GM12878 (cell line): ENCODE measurements around the gene TMPRSS7. TPM values are rescaled to one million over a fixed set of nuclear protein-coding genes. Genes with fewer than 3 reads are reported as not detected.
A peak's percentile ranks its signal among the peaks of the same experiment; 100 is the strongest.

ENCODE experiments used
- ASH2L ChIP-seq: fragments of 300-600, 200-600 bp; sonication (generic); IDR thresholded peaks from 2 replicates; pipeline ENCODE4 v1.6.1; 2017; ENCODE audit warnings: low read depth, mild to moderate bottlenecking, borderline replicate concordance
- ATF3 ChIP-seq: IDR thresholded peaks from 2 replicates; pipeline ENCODE4 v1.6.1; 2011; ENCODE audit warnings: low read depth, mild to moderate bottlenecking, low read length, moderate library complexity, borderline replicate concordance; ENCODE audit errors: extremely low read depth
- BACH1 ChIP-seq: fragments of 450-650 bp; IDR thresholded peaks from 2 replicates; pipeline ENCODE4 v1.6.1; 2017; ENCODE audit warnings: mild to moderate bottlenecking, borderline replicate concordance
- BRCA1 ChIP-seq: IDR thresholded peaks from 2 replicates; pipeline ENCODE4 v1.6.1; 2011; ENCODE audit warnings: low read depth, low read length, improper control_type of control experiment
- CBFB ChIP-seq: IDR thresholded peaks from 2 replicates; pipeline ENCODE4 v1.6.1; 2016; ENCODE audit warnings: antibody characterized with exemption, low read depth
- CHD4 ChIP-seq: fragments of 200-600 bp; sonication (generic); IDR thresholded peaks from 2 replicates; pipeline ENCODE4 v1.6.1; 2016; ENCODE audit warnings: mild to moderate bottlenecking
- DPF2 ChIP-seq: fragments of 450-650 bp; IDR thresholded peaks from 2 replicates; pipeline ENCODE4 v1.6.1; 2017; ENCODE audit warnings: mild to moderate bottlenecking
- E2F4 ChIP-seq: IDR thresholded peaks from 2 replicates; pipeline ENCODE4 v1.6.1; 2012; ENCODE audit warnings: low read depth, low read length, improper control_type of control experiment
- FOXK2 ChIP-seq: fragments of 450-650 bp; IDR thresholded peaks from 2 replicates; pipeline ENCODE4 v1.6.1; 2017; ENCODE audit warnings: mild to moderate bottlenecking, moderate library complexity
- GABPA ChIP-seq: IDR thresholded peaks from 2 replicates; pipeline ENCODE4 v1.6.1; 2014; ENCODE audit warnings: antibody characterized with exemption, low read depth, mild to moderate bottlenecking, inconsistent platforms
- IKZF1 ChIP-seq: fragments of 450-650 bp; conservative IDR thresholded peaks from 2 replicates; pipeline ENCODE4 v1.6.1; 2017; ENCODE audit warnings: antibody characterized with exemption, mild to moderate bottlenecking
- MEF2A ChIP-seq: IDR thresholded peaks from 2 replicates; pipeline ENCODE4 v1.6.1; 2011; ENCODE audit warnings: low read depth, mild to moderate bottlenecking, low read length, moderate library complexity; ENCODE audit not compliant: insufficient read depth
- MEF2B ChIP-seq: fragments of 450-650 bp; IDR thresholded peaks from 2 replicates; pipeline ENCODE4 v1.6.1; 2018; ENCODE audit warnings: mild to moderate bottlenecking, moderate library complexity; ENCODE audit not compliant: partially characterized antibody, poor library complexity, severe bottlenecking
- MYC ChIP-seq: IDR thresholded peaks from 2 replicates; pipeline ENCODE4 v1.6.1; 2011; ENCODE audit warnings: mild to moderate bottlenecking, low read length, moderate library complexity, inconsistent platforms; ENCODE audit not compliant: insufficient read depth, insufficient replicate concordance, insufficient read length, severe bottlenecking
- NFIC ChIP-seq: IDR thresholded peaks from 2 replicates; pipeline ENCODE4 v1.6.1; 2012; ENCODE audit warnings: low read depth, mild to moderate bottlenecking, inconsistent platforms, low read length, moderate library complexity
- POLR2A ChIP-seq: IDR thresholded peaks from 2 replicates; pipeline ENCODE4 v1.6.1; 2011; ENCODE audit warnings: low read depth, mild to moderate bottlenecking, low read length
- POLR2AphosphoS2 ChIP-seq: IDR thresholded peaks from 2 replicates; pipeline ENCODE4 v1.6.1; 2011; ENCODE audit warnings: low read depth, mild to moderate bottlenecking, low read length, improper control_type of control experiment, moderate library complexity
- SKIL ChIP-seq: fragments of 450-650 bp; IDR thresholded peaks from 2 replicates; pipeline ENCODE4 v1.6.1; 2017; ENCODE audit warnings: mild to moderate bottlenecking, low read depth, inconsistent platforms; ENCODE audit not compliant: poor library complexity, severe bottlenecking
- SRF ChIP-seq, 2 experiments: IDR thresholded peaks; 2 replicates each; pipeline ENCODE4 v1.6.1; 2011; ENCODE audit warnings: low read depth in 2 of 2, low read length in 2 of 2, mild to moderate bottlenecking in 1 of 2, moderate library complexity in 1 of 2
- STAT3 ChIP-seq: IDR thresholded peaks from 2 replicates; pipeline ENCODE4 v1.6.1; 2011; ENCODE audit warnings: low read depth, low read length, improper control_type of control experiment
- SUPT20H ChIP-seq: IDR thresholded peaks from 2 replicates; pipeline ENCODE4 v1.6.1; 2011; ENCODE audit warnings: low read depth, mild to moderate bottlenecking, low read length, moderate library complexity, borderline replicate concordance; ENCODE audit not compliant: control insufficient read depth
- ZNF622 ChIP-seq: fragments of 450-650 bp; IDR thresholded peaks from 2 replicates; pipeline ENCODE4 v1.6.1; 2017; ENCODE audit warnings: mild to moderate bottlenecking, inconsistent platforms
- ZSCAN29 ChIP-seq: fragments of 450-650 bp; IDR thresholded peaks from 2 replicates; pipeline ENCODE4 v1.6.1; 2017; ENCODE audit warnings: mild to moderate bottlenecking, moderate library complexity
- ZZZ3 ChIP-seq: IDR thresholded peaks from 2 replicates; pipeline ENCODE4 v1.6.1; 2011; ENCODE audit warnings: low read depth; ENCODE audit not compliant: control insufficient read depth, insufficient read length
- polyA plus RNA-seq, 11 experiments: library from polyadenylated mRNA; depleted of rRNA in 4 of 11; unstranded in 6 of 11; stranded (reverse) in 5 of 11; fragments of >200 nt; fragmentation: Nextera tagmentation in 4 of 11; fragmentation: Illumina TruSeq in 1 of 11; extraction: Ambion mirVana in 4 of 11; extraction: Trizol in 1 of 11; gene quantifications; 1 replicate in 1 of 11; 2 replicates in 10 of 11; pipeline versions ENCODE4 v1.2.1 to v1.2.3, GENCODE V29; 2011 to 2016; ENCODE audit warnings: inconsistent platforms in 2 of 11, missing spikeins in 2 of 11, low read depth in 1 of 11
- total RNA-seq, 4 experiments: library from RNA; depleted of rRNA in 3 of 4; stranded (reverse); fragments of >200 nt in 3 of 4; fragmentation: Illumina TruSeq in 1 of 4; extraction: Trizol in 1 of 4; gene quantifications; 2 replicates each; pipeline versions ENCODE4 v1.2.1 to v1.2.3, GENCODE V29; 2013 to 2021
- TF ChIP-seq, protein P1 (sequence below): fragments of 450-650 bp; formaldehyde crosslinking; IDR thresholded peaks from 2 replicates; pipeline ENCODE4 v1.4.0; 2020; ENCODE audit warnings: mild to moderate bottlenecking, moderate library complexity

Gene TMPRSS7
- total and polyA plus RNA-seq, 10 of the 15 experiments (the other 5 are each of a cell fraction or from before 2014, with no cell fraction given) = 0.03 TPM; not detected in 9

GRCh38 chr3:112111785-112112402, 77.4 kb downstream of the TMPRSS7 start (continued):
- TF ChIP-seq SKIL = no peak
- no peak for TF ChIP-seq ASH2L
- peak; percentile 46 for TF ChIP-seq MEF2B
- no peak for TF ChIP-seq MYC
- TF ChIP-seq, protein P1, sequence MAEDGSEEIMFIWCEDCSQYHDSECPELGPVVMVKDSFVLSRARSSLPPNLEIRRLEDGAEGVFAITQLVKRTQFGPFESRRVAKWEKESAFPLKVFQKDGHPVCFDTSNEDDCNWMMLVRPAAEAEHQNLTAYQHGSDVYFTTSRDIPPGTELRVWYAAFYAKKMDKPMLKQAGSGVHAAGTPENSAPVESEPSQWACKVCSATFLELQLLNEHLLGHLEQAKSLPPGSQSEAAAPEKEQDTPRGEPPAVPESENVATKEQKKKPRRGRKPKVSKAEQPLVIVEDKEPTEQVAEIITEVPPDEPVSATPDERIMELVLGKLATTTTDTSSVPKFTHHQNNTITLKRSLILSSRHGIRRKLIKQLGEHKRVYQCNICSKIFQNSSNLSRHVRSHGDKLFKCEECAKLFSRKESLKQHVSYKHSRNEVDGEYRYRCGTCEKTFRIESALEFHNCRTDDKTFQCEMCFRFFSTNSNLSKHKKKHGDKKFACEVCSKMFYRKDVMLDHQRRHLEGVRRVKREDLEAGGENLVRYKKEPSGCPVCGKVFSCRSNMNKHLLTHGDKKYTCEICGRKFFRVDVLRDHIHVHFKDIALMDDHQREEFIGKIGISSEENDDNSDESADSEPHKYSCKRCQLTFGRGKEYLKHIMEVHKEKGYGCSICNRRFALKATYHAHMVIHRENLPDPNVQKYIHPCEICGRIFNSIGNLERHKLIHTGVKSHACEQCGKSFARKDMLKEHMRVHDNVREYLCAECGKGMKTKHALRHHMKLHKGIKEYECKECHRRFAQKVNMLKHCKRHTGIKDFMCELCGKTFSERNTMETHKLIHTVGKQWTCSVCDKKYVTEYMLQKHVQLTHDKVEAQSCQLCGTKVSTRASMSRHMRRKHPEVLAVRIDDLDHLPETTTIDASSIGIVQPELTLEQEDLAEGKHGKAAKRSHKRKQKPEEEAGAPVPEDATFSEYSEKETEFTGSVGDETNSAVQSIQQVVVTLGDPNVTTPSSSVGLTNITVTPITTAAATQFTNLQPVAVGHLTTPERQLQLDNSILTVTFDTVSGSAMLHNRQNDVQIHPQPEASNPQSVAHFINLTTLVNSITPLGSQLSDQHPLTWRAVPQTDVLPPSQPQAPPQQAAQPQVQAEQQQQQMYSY = no peak
- TF ChIP-seq FOXK2 = no peak
- no peak for TF ChIP-seq ZZZ3
- no peak for TF ChIP-seq DPF2
- no peak for TF ChIP-seq ZNF622
- TF ChIP-seq CBFB = no peak
- TF ChIP-seq POLR2A = no peak
- no peak for TF ChIP-seq SRF (IDR thresholded peaks at IDR 0.05; ENCODE audit: low read depth in 2 of 2, low read length in 2 of 2)
- no peak for TF ChIP-seq CHD4
- no peak for TF ChIP-seq SUPT20H
- TF ChIP-seq BACH1 = 0 out of 2 replicates have a peak, but pooled peaks have one; percentile 13
- TF ChIP-seq NFIC = 0 out of 2 replicates have a peak, but pooled peaks have one; percentile 25
- no peak for TF ChIP-seq ZSCAN29
- no peak for TF ChIP-seq POLR2AphosphoS2
- no peak for TF ChIP-seq STAT3
- no peak for TF ChIP-seq BRCA1
- no peak for TF ChIP-seq GABPA
- peak; percentile 27; the same call in 1 of the 2 replicates for TF ChIP-seq IKZF1
- no peak for TF ChIP-seq ATF3
- 0 out of 2 replicates have a peak, but pooled peaks have one; percentile 33 for TF ChIP-seq MEF2A
- TF ChIP-seq E2F4 = no peak
